Aorta (tissue), 5 donors: ENCODE measurements around the gene GRM5. TPM values are rescaled to one million over a fixed set of nuclear protein-coding genes. Genes with fewer than 3 reads are reported as not detected.

Experiments used
- ATAC-seq: fragments of 200-7000 bp; cut with Tn5 transposase; one replicate; pipeline ENCODE4 v1.9.1; 2022; ENCODE audit warnings: moderate library complexity; ENCODE audit not compliant: low FRiP score
- DNase-seq, 2 donors: peaks; one replicate each; pipeline ENCODE4 v3.0.0-alpha.2; 2020
- H3K27ac ChIP-seq, 2 donors: one replicate each; pipeline ENCODE4 v1.5.1; 2013; ENCODE audit warnings: low read length in 2 of 2, mild to moderate bottlenecking in 2 of 2, moderate library complexity in 2 of 2, control low read depth in 1 of 2, inconsistent platforms in 1 of 2, low read depth in 1 of 2
- H3K27me3 ChIP-seq, 2 donors: one replicate each; pipeline ENCODE4 v1.6.1; 2013; ENCODE audit warnings: control low read depth in 1 of 2, low read length in 1 of 2, mild to moderate bottlenecking in 1 of 2, moderate library complexity in 1 of 2; ENCODE audit not compliant: insufficient read depth in 2 of 2, control insufficient read depth in 1 of 2
- H3K36me3 ChIP-seq, 2 donors: one replicate each; pipeline ENCODE4 v1.6.1; 2013; ENCODE audit warnings: control low read depth in 1 of 2, low read length in 1 of 2, mild to moderate bottlenecking in 1 of 2; ENCODE audit not compliant: insufficient read depth in 2 of 2, control insufficient read depth in 1 of 2
- H3K4me1 ChIP-seq, 2 donors: one replicate each; pipeline ENCODE4 v1.6.1; 2013; ENCODE audit warnings: low read length in 2 of 2, control low read depth in 1 of 2, mild to moderate bottlenecking in 1 of 2, moderate library complexity in 1 of 2; ENCODE audit not compliant: insufficient read depth in 2 of 2, control insufficient read depth in 1 of 2
- H3K4me3 ChIP-seq, 2 donors: one replicate each; pipeline ENCODE4 v1.5.1; 2013; ENCODE audit warnings: low read length in 2 of 2, control low read depth in 1 of 2, mild to moderate bottlenecking in 1 of 2
- H3K9me3 ChIP-seq: one replicate; pipeline ENCODE4 v1.6.1; 2013; ENCODE audit warnings: mild to moderate bottlenecking, low read length; ENCODE audit not compliant: control insufficient read depth
- WGBS, 2 donors: extraction: QIAGEN DNeasy Blood & Tissue Kit; methylation state at CpG; one replicate each; pipeline ENCODE4 v1.1.7; 2013; 5-methylcytosine and 5-hydroxymethylcytosine counted together
- intact Hi-C, 2 donors: fragments of 100-400 bp; cut with DNase I; formaldehyde crosslinking; loops; one replicate each; pipeline versions ENCODE4 v1.14.2 to v1.15.0; 2022
- polyA plus RNA-seq, 2 donors: library from polyadenylated mRNA; stranded (reverse); fragments of 200-250 nt; gene quantifications; one replicate each; pipeline ENCODE4 v1.2.3, GENCODE V29; 2013
- total RNA-seq, 2 donors: library from RNA; stranded (reverse); fragmentation: NEBNext Ultra II Directional; extraction: Animal tissue kit (Norgen Biotek cat#: 25700); gene quantifications; one replicate each; pipeline ENCODE4 v1.2.1, GENCODE V29; 2021
- donor health status: healthy with polysubstance abuse.
- donor health status: Bipolar disorder and iron deficiency.
- donor health status: DM: no; HTN: no; CAD: no.
- donor health status: DM: no; HTN: no; CAD: no.
- donor health status: DM: yes; HTN: yes; CAD: no.

Gene GRM5
- total and polyA plus RNA-seq, 4 donors: 0.31 to 4.3 (median 3.4) TPM; not detected in 1

GRCh38 chr11:88655196-88655595 lies 410.6 kb downstream of the GRM5 start:
- H3K27ac ChIP-seq: no peak overlapping the region
- no peak for DNase-seq
- intact Hi-C loops: no loop called here

GRCh38 chr11:88651556-88651955 lies 414.2 kb downstream of the GRM5 start:
- no peak for DNase-seq
- Histone ChIP-seq H3K4me1 (no peaks in the 10 kb centered on the region), H3K27ac (no peak overlapping the region), H3K9me3 (no peaks in the 10 kb centered on the region), H3K27me3 (no peaks in the 10 kb centered on the region), H3K36me3 (no peaks in the 10 kb centered on the region), H3K4me3 (no peak overlapping the region)
- no peak for ATAC-seq
- intact Hi-C loops: no loop called here
- 78% methylated on average over 2 of the region's 2 CpGs for WGBS, 2 donors

More at GRCh38 chr11:88655196-88655595, 410.6 kb downstream of the GRM5 start:
- Histone ChIP-seq H3K36me3 (no peaks in the 10 kb centered on the region), H3K9me3 (no peaks in the 10 kb centered on the region), H3K27me3 (no peaks in the 10 kb centered on the region), H3K4me3 (no peak overlapping the region), H3K4me1 (no peaks in the 10 kb centered on the region)
- 48 to 51% methylated on average over 3 of the region's 3 CpGs for WGBS, 2 donors
- no peak for ATAC-seq

GRCh38 chr11:88644724-88645123 lies 421.1 kb downstream of the GRM5 start:
- H3K36me3 ChIP-seq: no peaks in the 10 kb centered on the region
- H3K4me3 ChIP-seq: no peak overlapping the region
- no peaks in the 10 kb centered on the region for H3K4me1 ChIP-seq
- intact Hi-C loops: no loop called here
- H3K27me3 ChIP-seq: no peaks in the 10 kb centered on the region
- no peak for ATAC-seq
- H3K9me3 ChIP-seq: peaks cover 2% of the 10 kb centered on the region
- H3K27ac ChIP-seq: no peak overlapping the region
- DNase-seq: no peak

- Histone ChIP-seq H3K27ac (no peak overlapping the region), H3K36me3 (no peaks in the 10 kb centered on the region), H3K9me3 (no peaks in the 10 kb centered on the region), H3K4me3 (no peak overlapping the region), H3K27me3 (no peaks in the 10 kb centered on the region), H3K4me1 (peaks cover 0 to 2% of the 10 kb centered on the region in 2 donors)
- intact Hi-C loops: no loop called here
- ATAC-seq (no peak), DNase-seq (no peak)
- 73 to 82% methylated on average over 4 of the region's 4 CpGs for WGBS, 2 donors
Measured at GRCh38 chr11:88632163-88632562, 433.6 kb downstream of the GRM5 start.

- intact Hi-C loops: no loop called here
- no peak for ATAC-seq
- Histone ChIP-seq H3K4me3 (no peak overlapping the region), H3K4me1 (peaks cover 0 to 2% of the 10 kb centered on the region in 2 donors), H3K36me3 (no peaks in the 10 kb centered on the region), H3K27me3 (no peaks in the 10 kb centered on the region), H3K9me3 (no peaks in the 10 kb centered on the region), H3K27ac (no peak overlapping the region)
- no peak for DNase-seq
- WGBS, 2 donors: 22 to 24% methylated on average over 1 of the region's 1 CpG
Measured at GRCh38 chr11:88631497-88631896, 434.3 kb downstream of the GRM5 start.

GRCh38 chr11:88629496-88629895 lies 436.3 kb downstream of the GRM5 start:
- 91 to 95% methylated on average over 2 of the region's 2 CpGs for WGBS, 2 donors
- Histone ChIP-seq H3K27ac (no peak overlapping the region), H3K4me3 (no peak overlapping the region), H3K36me3 (no peaks in the 10 kb centered on the region), H3K9me3 (no peaks in the 10 kb centered on the region), H3K4me1 (peaks cover 0 to 2% of the 10 kb centered on the region in 2 donors), H3K27me3 (no peaks in the 10 kb centered on the region)
- intact Hi-C loops: no loop called here
- DNase-seq (no peak), ATAC-seq (no peak)

GRCh38 chr11:88626216-88626615 lies 439.6 kb downstream of the GRM5 start:
- WGBS, 2 donors: 13 to 17% methylated on average over 4 of the region's 4 CpGs
- ATAC-seq: no peak

GRCh38 chr11:88623531-88623930 lies 442.3 kb downstream of the GRM5 start:
- no peaks in the 10 kb centered on the region for H3K9me3 ChIP-seq
- no peak overlapping the region for H3K27ac ChIP-seq
- no peak overlapping the region for H3K4me3 ChIP-seq
- no peaks in the 10 kb centered on the region for H3K4me1 ChIP-seq
- no peaks in the 10 kb centered on the region for H3K36me3 ChIP-seq
- 0% methylated on average over 1 of the region's 1 CpG for WGBS, 2 donors
- intact Hi-C loops: no loop called here
- ATAC-seq: no peak
- DNase-seq: no peak
- no peaks in the 10 kb centered on the region for H3K27me3 ChIP-seq

More at GRCh38 chr11:88626216-88626615, 439.6 kb downstream of the GRM5 start:
- intact Hi-C loops: no loop called here
- Histone ChIP-seq H3K4me1 (peaks cover 0 to 2% of the 10 kb centered on the region in 2 donors), H3K27ac (no peak overlapping the region), H3K36me3 (no peaks in the 10 kb centered on the region), H3K9me3 (no peaks in the 10 kb centered on the region), H3K27me3 (no peaks in the 10 kb centered on the region), H3K4me3 (no peak overlapping the region)
- no peak for DNase-seq

GRCh38 chr11:88620568-88621130 lies 445.1 kb downstream of the GRM5 start:
- Histone ChIP-seq H3K27ac (no peak overlapping the region), H3K9me3 (no peaks in the 10 kb centered on the region), H3K4me1 (no peaks in the 10 kb centered on the region), H3K36me3 (no peaks in the 10 kb centered on the region), H3K27me3 (no peaks in the 10 kb centered on the region), H3K4me3 (no peak overlapping the region)
- 17 to 24% methylated on average over 2 of the region's 2 CpGs for WGBS, 2 donors
- no peak for DNase-seq
- no peak for ATAC-seq
- intact Hi-C loops: no loop called here
